Naive thymus-derived CD4-positive, alpha-beta T cell (primary cell): ENCODE data around the gene SCRG1. TPM values are rescaled to one million over a fixed set of nuclear protein-coding genes. Genes with fewer than 3 reads are reported as not detected.

Source experiments
- ATAC-seq: fragments of 150-1000 bp; cut with Tn5 transposase; 2 replicates; pipeline ENCODE4 v1.10.0; 2021; ENCODE audit warnings: mild to moderate bottlenecking, moderate library complexity
- CTCF ChIA-PET: fragments of 350-600 bp; sonication (Branson Sonifier 250); formaldehyde crosslinking; loops from one replicate; lab custom pipeline; 2021; ENCODE audit warnings: antibody characterized with exemption; lab: Charles Lee
- POLR2A ChIA-PET: fragments of 350-600 bp; sonication (Branson Sonifier 250); formaldehyde crosslinking; loops from one replicate; lab custom pipeline; 2021; ENCODE audit warnings: antibody characterized with exemption, inconsistent platforms; lab: Charles Lee
- DNase-seq, 9 donors: peaks; one replicate each; pipeline versions ENCODE4 v3.0.0 to v3.0.0-alpha.2; 2020 to 2022; ENCODE audit warnings: mixed read lengths in 1 of 9
- H3K27ac ChIP-seq: one replicate; pipeline ENCODE4 v1.7.0; 2013; ENCODE audit warnings: mild to moderate bottlenecking, low read depth, low read length, moderate library complexity
- H3K27me3 ChIP-seq, 2 donors: one replicate each; pipeline ENCODE4 v1.7.0; 2013; ENCODE audit warnings: low read length in 2 of 2, mild to moderate bottlenecking in 2 of 2, moderate library complexity in 2 of 2; ENCODE audit not compliant: control insufficient read depth in 2 of 2, insufficient read depth in 2 of 2
- H3K36me3 ChIP-seq, 3 experiments: 1 replicate in 2 of 3; 2 replicates in 1 of 3; pipeline ENCODE4 v1.7.0; 2013; ENCODE audit warnings: low read length in 3 of 3, mild to moderate bottlenecking in 3 of 3, moderate library complexity in 1 of 3; ENCODE audit not compliant: insufficient read depth in 3 of 3, control insufficient read depth in 2 of 3
- H3K4me1 ChIP-seq, 2 donors: one replicate each; pipeline ENCODE4 v1.7.0; 2013; ENCODE audit warnings: low read length in 2 of 2, mild to moderate bottlenecking in 2 of 2, moderate library complexity in 1 of 2; ENCODE audit not compliant: control insufficient read depth in 2 of 2, insufficient read depth in 2 of 2
- H3K4me3 ChIP-seq: 2 replicates; pipeline ENCODE4 v1.7.0; 2013; ENCODE audit warnings: mild to moderate bottlenecking, low read length
- H3K9me3 ChIP-seq, 3 experiments: 1 replicate in 2 of 3; 2 replicates in 1 of 3; pipeline ENCODE4 v1.7.0; 2013; ENCODE audit warnings: low read length in 3 of 3; ENCODE audit not compliant: control insufficient read depth in 2 of 3
- H3K27ac Mint-ChIP-seq, 9 donors: one replicate each; pipeline ENCODE4 v1.8.0; 2020 to 2022; ENCODE audit warnings: mixed read lengths in 9 of 9, mild to moderate bottlenecking in 8 of 9, moderate library complexity in 5 of 9, inconsistent platforms in 2 of 9
- H3K27me3 Mint-ChIP-seq, 5 donors: one replicate each; pipeline ENCODE4 v1.8.0; 2021 to 2022; ENCODE audit warnings: mixed read lengths in 5 of 5, mild to moderate bottlenecking in 1 of 5
- H3K36me3 Mint-ChIP-seq, 5 donors: one replicate each; pipeline ENCODE4 v1.8.0; 2020 to 2022; ENCODE audit warnings: mixed read lengths in 5 of 5, mild to moderate bottlenecking in 3 of 5, inconsistent platforms in 1 of 5
- H3K4me1 Mint-ChIP-seq, 7 donors: one replicate each; pipeline ENCODE4 v1.8.0; 2020 to 2022; ENCODE audit warnings: mixed read lengths in 7 of 7, mild to moderate bottlenecking in 3 of 7, inconsistent platforms in 1 of 7
- H3K4me3 Mint-ChIP-seq, 10 donors: one replicate each; pipeline ENCODE4 v1.8.0; 2020 to 2022; ENCODE audit warnings: mild to moderate bottlenecking in 10 of 10, mixed read lengths in 10 of 10, moderate library complexity in 6 of 10, inconsistent platforms in 2 of 10
- H3K9me3 Mint-ChIP-seq, 11 donors: one replicate each; pipeline ENCODE4 v1.8.0; 2020 to 2022; ENCODE audit warnings: mixed read lengths in 11 of 11, mild to moderate bottlenecking in 4 of 11, inconsistent platforms in 1 of 11, moderate library complexity in 1 of 11
- intact Hi-C, 2 donors: fragments of 100-400 bp; cut with micrococcal nuclease; formaldehyde crosslinking; loops; one replicate each; pipeline ENCODE4 v1.15.1; 2023
- polyA plus RNA-seq, 2 donors: library from polyadenylated mRNA; unstranded; fragments of 300-500 nt; fragmentation: Illumina TruSeq; gene quantifications; one replicate each; pipeline ENCODE4 v1.2.3, GENCODE V29; 2021
- total RNA-seq, 6 experiments: library from RNA in 5 of 6; stranded (reverse) in 5 of 6; gene quantifications; 1 replicate in 5 of 6; 2 replicates in 1 of 6; pipeline ENCODE4 v1.2.3 and lab custom pipeline; 2021 to 2026

The SCRG1 gene
- total and polyA plus RNA-seq, 7 experiments from 2014 or later = not detected

DNA sequence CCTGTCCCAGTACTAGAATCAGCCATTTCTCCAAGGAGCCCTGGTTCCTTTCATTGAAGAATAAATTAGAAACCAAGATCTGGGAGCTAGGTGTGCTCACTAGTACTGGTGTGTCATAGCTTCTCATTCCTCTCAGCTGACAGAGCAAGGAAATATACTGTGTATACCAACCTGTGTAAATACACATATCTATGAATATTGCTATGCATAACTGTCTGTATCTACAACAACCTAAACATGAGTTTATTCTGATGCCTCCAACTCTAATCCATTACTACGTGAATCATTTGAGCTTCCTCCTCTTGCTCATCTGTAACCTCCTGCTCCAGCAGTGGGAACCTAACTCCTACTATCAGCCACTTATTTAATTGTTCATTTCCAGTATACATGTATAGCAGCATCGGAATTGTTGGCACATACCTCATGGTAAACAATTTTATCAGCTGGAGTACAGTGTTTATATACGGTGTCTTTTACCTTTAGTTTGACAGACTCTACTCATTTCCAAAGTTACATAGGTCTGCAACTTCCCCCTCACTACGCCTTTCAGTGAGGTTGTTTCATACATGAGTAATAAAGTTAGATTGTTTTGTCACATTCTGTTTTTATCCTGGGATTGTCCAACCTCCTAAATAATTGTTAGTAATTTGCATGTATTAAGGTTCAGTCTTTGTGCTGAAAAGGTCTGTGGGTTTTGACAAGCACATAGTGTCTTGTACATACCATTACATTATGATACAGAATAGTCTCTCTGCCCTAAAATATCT is 7.1 kb upstream of the SCRG1 start:
- H3K4me3 Mint-ChIP-seq = no peak overlapping the region
- peaks cover 0 to 7% (median 4%) of the 10 kb centered on the region in 5 donors for H3K27me3 Mint-ChIP-seq
- Histone ChIP-seq H3K27me3 (no peaks in the 10 kb centered on the region), H3K36me3 (no peaks in the 10 kb centered on the region), H3K4me1 (no peaks in the 10 kb centered on the region), H3K27ac (no peak overlapping the region), H3K9me3 (no peaks in the 10 kb centered on the region), H3K4me3 (no peak overlapping the region)
- no peaks in the 10 kb centered on the region for H3K9me3 Mint-ChIP-seq
- peaks cover 0 to 11% (median 0%) of the 10 kb centered on the region in 5 donors for H3K36me3 Mint-ChIP-seq
- intact Hi-C loops = no loop called here
- H3K4me1 Mint-ChIP-seq = peaks cover 0 to 13% (median 0%) of the 10 kb centered on the region in 7 donors
- ChIA-PET POLR2A (no interaction called here), CTCF (no interaction called here)
- ATAC-seq (no peak), DNase-seq (no peak)
- no peak overlapping the region for H3K27ac Mint-ChIP-seq

DNA sequence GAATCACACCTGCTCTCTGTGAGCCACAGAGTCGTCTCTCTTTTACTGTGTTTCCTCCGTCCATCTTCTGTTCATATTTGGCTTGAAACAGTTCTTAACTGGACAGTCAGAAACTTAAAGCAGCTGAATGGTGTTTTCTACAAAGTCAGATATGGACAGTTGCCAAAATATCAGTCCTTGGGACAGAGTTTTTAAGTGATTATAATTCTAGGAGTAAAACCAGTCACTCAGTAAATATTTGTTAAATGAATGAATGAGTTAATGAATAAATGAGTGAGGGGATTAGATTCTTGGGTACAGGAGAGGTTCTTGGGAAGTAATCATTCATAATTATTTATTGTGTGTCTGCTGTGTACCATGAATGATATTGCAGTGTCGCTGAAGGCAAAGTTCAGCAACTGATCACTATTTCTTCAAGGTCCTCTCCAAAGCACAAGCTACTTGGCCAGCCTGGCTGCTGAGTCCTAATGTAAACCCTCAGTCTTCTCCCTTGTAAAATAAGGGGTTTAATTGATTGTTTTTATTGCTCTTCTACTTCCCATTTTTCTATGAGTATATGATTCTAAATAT is 5.5 kb upstream of the SCRG1 start:
- Histone ChIP-seq H3K4me3 (no peak overlapping the region), H3K4me1 (no peaks in the 10 kb centered on the region), H3K27me3 (no peaks in the 10 kb centered on the region), H3K36me3 (no peaks in the 10 kb centered on the region), H3K9me3 (no peaks in the 10 kb centered on the region), H3K27ac (no peak overlapping the region)
- Mint-ChIP-seq H3K9me3 (no peaks in the 10 kb centered on the region), H3K36me3 (peaks cover 0 to 11% (median 0%) of the 10 kb centered on the region in 5 donors), H3K27me3 (peaks cover 0 to 6% (median 4%) of the 10 kb centered on the region in 5 donors), H3K4me3 (no peak overlapping the region), H3K27ac (no peak overlapping the region), H3K4me1 (peaks cover 0 to 11% (median 0%) of the 10 kb centered on the region in 7 donors)
- DNase-seq (no peak), ATAC-seq (no peak)
- intact Hi-C loops = no loop called here
- ChIA-PET POLR2A (no interaction called here), CTCF (no interaction called here)

GRCh38 chr4:173403051-173403450 is 4.1 kb upstream of the SCRG1 start:
- DNase-seq = no peak
- peaks cover 0 to 11% (median 0%) of the 10 kb centered on the region in 5 donors for H3K36me3 Mint-ChIP-seq
- H3K4me1 Mint-ChIP-seq = peaks cover 0 to 11% (median 0%) of the 10 kb centered on the region in 7 donors
- ChIA-PET CTCF (interaction anchor here (1.3 kb wide), 1 partner anchor 8 kb away, joined by 3 read pairs; no protein-coding TSS in a partner anchor), POLR2A (no interaction called here)
- H3K4me3 Mint-ChIP-seq = no peak overlapping the region
- intact Hi-C loops = no loop called here
- H3K9me3 Mint-ChIP-seq = no peaks in the 10 kb centered on the region
- Histone ChIP-seq H3K36me3 (no peaks in the 10 kb centered on the region), H3K9me3 (no peaks in the 10 kb centered on the region), H3K4me3 (no peak overlapping the region), H3K27ac (no peak overlapping the region), H3K27me3 (no peaks in the 10 kb centered on the region), H3K4me1 (no peaks in the 10 kb centered on the region)
- no peak for ATAC-seq
- peaks cover 0 to 5% (median 3%) of the 10 kb centered on the region in 5 donors for H3K27me3 Mint-ChIP-seq
- no peak overlapping the region for H3K27ac Mint-ChIP-seq

DNA sequence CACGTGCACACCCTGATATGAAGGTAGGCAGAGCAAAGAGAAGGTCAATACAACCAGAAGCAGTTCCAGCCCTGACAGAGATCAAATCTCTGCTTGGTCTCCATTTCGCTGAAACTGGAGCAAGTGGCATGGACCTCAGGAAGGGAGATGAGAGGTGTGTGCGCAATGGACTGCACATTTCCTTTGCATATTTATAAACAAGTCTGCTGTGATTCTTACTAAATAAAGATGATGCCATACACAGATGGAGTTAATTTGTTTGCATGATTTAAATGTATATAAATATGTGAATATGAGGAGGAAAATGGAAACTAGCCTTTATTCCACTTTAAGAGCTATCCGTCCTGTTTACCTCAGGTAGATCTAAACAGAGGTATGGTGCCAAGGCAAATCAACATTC is 2.1 kb upstream of the SCRG1 start:
- H3K27ac ChIP-seq = no peak overlapping the region
- DNase-seq (no peak), ATAC-seq (no peak)
- H3K36me3 ChIP-seq = no peaks in the 10 kb centered on the region
- CTCF ChIA-PET = interaction anchor here (0.9 to 1.0 kb wide), 2 partner anchors 14 to 82 kb away, joined by 3 read pairs; no protein-coding TSS in a partner anchor
- H3K36me3 Mint-ChIP-seq = peaks cover 0 to 12% (median 0%) of the 10 kb centered on the region in 5 donors
- intact Hi-C loops = no loop called here
- peaks cover 0 to 6% (median 0%) of the 10 kb centered on the region in 7 donors for H3K4me1 Mint-ChIP-seq
- H3K27me3 ChIP-seq = no peaks in the 10 kb centered on the region
- H3K4me1 ChIP-seq = no peaks in the 10 kb centered on the region
- H3K27ac Mint-ChIP-seq = no peak overlapping the region
- no peaks in the 10 kb centered on the region for H3K9me3 Mint-ChIP-seq
- POLR2A ChIA-PET = no interaction called here
- H3K27me3 Mint-ChIP-seq = peaks cover 2 to 11% (median 4%) of the 10 kb centered on the region in 5 donors
- H3K9me3 ChIP-seq = no peaks in the 10 kb centered on the region
- H3K4me3 ChIP-seq = no peak overlapping the region
- no peak overlapping the region for H3K4me3 Mint-ChIP-seq

DNA sequence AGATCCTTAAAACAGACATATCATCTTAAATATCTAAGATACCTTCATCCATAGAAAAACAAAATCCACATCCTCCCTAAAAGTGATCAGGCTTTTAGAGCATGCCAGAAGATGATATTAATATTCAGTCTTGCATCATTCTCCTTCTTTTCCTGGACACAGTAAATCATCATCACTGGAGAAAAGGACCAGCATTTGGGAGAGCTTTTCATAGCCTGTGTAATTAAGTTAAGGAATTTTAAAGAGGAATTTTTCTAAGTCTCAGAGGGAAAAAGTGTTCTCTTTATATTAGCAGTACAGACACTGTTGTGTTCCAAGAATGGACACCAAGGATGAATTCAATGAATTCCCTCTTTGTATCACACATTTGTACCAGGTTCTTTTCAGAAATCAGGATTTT is 696 bp downstream of the SCRG1 start:
- H3K36me3 ChIP-seq = no peaks in the 10 kb centered on the region
- H3K27me3 ChIP-seq = no peaks in the 10 kb centered on the region
- no peaks in the 10 kb centered on the region for H3K9me3 Mint-ChIP-seq
- H3K27ac ChIP-seq = no peak overlapping the region
- H3K9me3 ChIP-seq = no peaks in the 10 kb centered on the region
- no peak overlapping the region for H3K27ac Mint-ChIP-seq
- no peak overlapping the region for H3K4me3 Mint-ChIP-seq
- ChIA-PET CTCF (no interaction called here), POLR2A (no interaction called here)
- peaks cover 4 to 21% (median 21%) of the 10 kb centered on the region in 5 donors for H3K27me3 Mint-ChIP-seq
- H3K4me1 Mint-ChIP-seq = peaks cover 0 to 2% (median 0%) of the 10 kb centered on the region in 7 donors
- intact Hi-C loops = no loop called here
- ATAC-seq (no peak), DNase-seq (no peak)
- H3K4me1 ChIP-seq = no peaks in the 10 kb centered on the region
- H3K4me3 ChIP-seq = no peak overlapping the region
- peaks cover 0 to 16% (median 0%) of the 10 kb centered on the region in 5 donors for H3K36me3 Mint-ChIP-seq

GRCh38 chr4:173397604-173398003 is 1.3 kb downstream of the SCRG1 start:
- intact Hi-C loops = no loop called here
- ChIA-PET CTCF (no interaction called here), POLR2A (no interaction called here)
- Histone ChIP-seq H3K9me3 (no peaks in the 10 kb centered on the region), H3K27ac (no peak overlapping the region), H3K4me1 (no peaks in the 10 kb centered on the region), H3K4me3 (no peak overlapping the region), H3K27me3 (no peaks in the 10 kb centered on the region), H3K36me3 (no peaks in the 10 kb centered on the region)
- peaks cover 0 to 2% (median 0%) of the 10 kb centered on the region in 7 donors for H3K4me1 Mint-ChIP-seq
- peaks cover 0 to 16% (median 0%) of the 10 kb centered on the region in 5 donors for H3K36me3 Mint-ChIP-seq
- no peaks in the 10 kb centered on the region for H3K9me3 Mint-ChIP-seq
- H3K4me3 Mint-ChIP-seq = no peak overlapping the region
- ATAC-seq = no peak
- DNase-seq = no peak
- no peak overlapping the region for H3K27ac Mint-ChIP-seq
- H3K27me3 Mint-ChIP-seq = peaks cover 4 to 22% (median 21%) of the 10 kb centered on the region in 5 donors
